GM10847 (cell line): ENCODE results near the gene CRNN.

Source experiments
- POLR2A ChIP-seq: IDR thresholded peaks from 2 replicates; pipeline ENCODE4 v1.6.1; 2011; ENCODE audit not compliant: insufficient read length; ENCODE audit errors: extremely low read depth

CRNN gene

GRCh38 chr1:152413909-152414308, at the start of gene CRNN:
TSS of gene CRNN (minus strand) at chr1:152414263. CDS start at chr1:152412233, 2,030 bp downstream.
- no peak for TF ChIP-seq POLR2A

GRCh38 chr1:152462636-152463035, 48.6 kb upstream of the CRNN start:
- TF ChIP-seq POLR2A, result no peak

GRCh38 chr1:152461544-152461943, 47.5 kb upstream of the CRNN start:
- TF ChIP-seq POLR2A, result no peak

- TF ChIP-seq POLR2A, result no peak
Observed at GRCh38 chr1:152460529-152460899, 46.5 kb upstream of the CRNN start.

- no peak for TF ChIP-seq POLR2A
Observed at GRCh38 chr1:152459596-152460528, 45.8 kb upstream of the CRNN start.

- no peak for TF ChIP-seq POLR2A
Observed at GRCh38 chr1:152458384-152459185, 44.5 kb upstream of the CRNN start.

GRCh38 chr1:152457561-152457960, 43.5 kb upstream of the CRNN start:
- no peak for TF ChIP-seq POLR2A

GRCh38 chr1:152457071-152457470, 43.0 kb upstream of the CRNN start:
- TF ChIP-seq POLR2A, result no peak

GRCh38 chr1:152451254-152451653, 37.2 kb upstream of the CRNN start:
- no peak for TF ChIP-seq POLR2A

GRCh38 chr1:152449661-152450060, 35.6 kb upstream of the CRNN start:
- no peak for TF ChIP-seq POLR2A

GRCh38 chr1:152448496-152448895, 34.4 kb upstream of the CRNN start:
- no peak for TF ChIP-seq POLR2A

GRCh38 chr1:152448095-152448494, 34.0 kb upstream of the CRNN start:
- TF ChIP-seq POLR2A, result no peak

GRCh38 chr1:152447484-152447883, 33.4 kb upstream of the CRNN start:
- no peak for TF ChIP-seq POLR2A

- no peak for TF ChIP-seq POLR2A
Observed at GRCh38 chr1:152444045-152444444, 30.0 kb upstream of the CRNN start.

GRCh38 chr1:152442765-152443164, 28.7 kb upstream of the CRNN start:
- no peak for TF ChIP-seq POLR2A

- no peak for TF ChIP-seq POLR2A
Observed at GRCh38 chr1:152442301-152442700, 28.2 kb upstream of the CRNN start.

GRCh38 chr1:152441756-152442155, 27.7 kb upstream of the CRNN start:
- no peak for TF ChIP-seq POLR2A
